H1 (cell line): Measurements from ENCODE around the gene TSPAN4. TPM values are rescaled to one million over a fixed set of nuclear protein-coding genes. Genes with fewer than 3 reads are reported as not detected.

Experiments
- CTCF ChIA-PET: fragments of 300-600 bp; sonication (Branson Sonifier 250); formaldehyde crosslinking; loops from one replicate; lab custom pipeline; 2021; ENCODE audit not compliant: partially characterized antibody; lab: Charles Lee
- POLR2A ChIA-PET: fragments of 300-600 bp; sonication (Branson Sonifier 250); formaldehyde crosslinking; loops from one replicate; lab custom pipeline; 2021; ENCODE audit warnings: inconsistent platforms; ENCODE audit not compliant: partially characterized antibody; lab: Charles Lee
- DNase-seq, 2 experiments: peaks; one replicate each; pipeline versions ENCODE4 v3.0.0 to v3.0.0-alpha.2; 2010 to 2022; ENCODE audit warnings: low spot score in 2 of 2, low read depth in 1 of 2, mixed read lengths in 1 of 2
- FAIRE-seq: peaks from 2 replicates; lab custom pipeline; 2011; peaks lifted over from hg19 to GRCh38; lab: Jason Lieb, UNC
- H2AFZ ChIP-seq: 2 replicates; pipeline ENCODE4 v1.8.1; 2012; ENCODE audit warnings: low read length, inconsistent platforms
- H2AK5ac ChIP-seq: 2 replicates; pipeline ENCODE4 v1.6.1; 2013; ENCODE audit warnings: low read depth, low read length
- H2BK120ac ChIP-seq: replicated peaks from 2 replicates; pipeline ENCODE3; 2013; ENCODE audit warnings: low read depth, low read length, inconsistent platforms
- H2BK12ac ChIP-seq: 2 replicates; pipeline ENCODE4 v1.6.1; 2013; ENCODE audit warnings: low read depth, low read length
- H2BK15ac ChIP-seq: 2 replicates; pipeline ENCODE4 v1.6.1; 2013; ENCODE audit warnings: low read length
- H2BK20ac ChIP-seq: 2 replicates; pipeline ENCODE4 v1.6.1; 2013; ENCODE audit warnings: low read length
- H2BK5ac ChIP-seq: 2 replicates; pipeline ENCODE4 v1.6.1; 2013; ENCODE audit warnings: low read depth, low read length
- H3K14ac ChIP-seq: 2 replicates; pipeline ENCODE4 v1.6.1; 2013; ENCODE audit warnings: inconsistent platforms; ENCODE audit not compliant: insufficient read length
- H3K18ac ChIP-seq: 2 replicates; pipeline ENCODE4 v1.6.1; 2013; ENCODE audit warnings: low read length; ENCODE audit errors: extremely low read depth
- H3K23ac ChIP-seq: 2 replicates; pipeline ENCODE4 v1.6.1; 2013; ENCODE audit warnings: inconsistent platforms; ENCODE audit not compliant: insufficient read length
- H3K23me2 ChIP-seq: 2 replicates; pipeline ENCODE4 v1.6.1; 2013; ENCODE audit warnings: low read depth, low read length
- H3K27ac ChIP-seq: 2 replicates; pipeline ENCODE4 v1.6.1; 2011; ENCODE audit warnings: low read depth, low read length, inconsistent platforms
- H3K27me3 ChIP-seq, 4 experiments: replicated peaks in 1 of 4; 1 replicate in 1 of 4; 2 replicates in 3 of 4; pipeline versions ENCODE4 v1.6.1 to v1.8.1; 2011 to 2013; ENCODE audit warnings: low read length in 3 of 4, mild to moderate bottlenecking in 3 of 4, inconsistent platforms in 2 of 4, mixed read lengths in 2 of 4, moderate library complexity in 1 of 4; ENCODE audit not compliant: control insufficient read depth in 3 of 4, insufficient read depth in 3 of 4; ENCODE audit errors: extremely low read depth in 1 of 4
- H3K36me3 ChIP-seq, 4 experiments: 2 replicates each; pipeline versions ENCODE4 v1.6.1 to v1.8.1; 2011 to 2013; ENCODE audit warnings: mild to moderate bottlenecking in 4 of 4, low read length in 3 of 4, moderate library complexity in 2 of 4, control low read depth in 1 of 4, inconsistent platforms in 1 of 4; ENCODE audit not compliant: insufficient read depth in 4 of 4, control insufficient read depth in 2 of 4
- H3K4ac ChIP-seq: replicated peaks from 2 replicates; pipeline ENCODE3; 2013; ENCODE audit warnings: low read length, low read depth, mixed read lengths, inconsistent platforms; ENCODE audit not compliant: insufficient read length
- H3K4me1 ChIP-seq, 4 experiments: replicated peaks in 1 of 4; 1 replicate in 1 of 4; 2 replicates in 3 of 4; pipeline versions ENCODE4 v1.6.1 to v1.8.1; 2011 to 2013; ENCODE audit warnings: low read length in 3 of 4, inconsistent platforms in 2 of 4, mixed read lengths in 1 of 4; ENCODE audit not compliant: insufficient read depth in 4 of 4, control insufficient read depth in 3 of 4
- H3K4me2 ChIP-seq, 2 experiments: 2 replicates each; pipeline versions ENCODE4 v1.6.1 to v1.8.1; 2011 to 2013; ENCODE audit warnings: low read depth in 2 of 2, low read length in 2 of 2, control low read depth in 1 of 2, inconsistent platforms in 1 of 2, mild to moderate bottlenecking in 1 of 2; ENCODE audit not compliant: insufficient read depth in 1 of 2
- H3K4me3 ChIP-seq, 4 experiments: fragments of 200-600, 300-600 bp in 1 of 4; sonication (generic), shearing (Covaris generic), sonication (Bioruptor Twin) in 1 of 4; 2 replicates each; pipeline versions ENCODE4 v1.5.1 to v1.8.1; 2011 to 2016; ENCODE audit warnings: low read length in 4 of 4, low read depth in 3 of 4, control low read depth in 2 of 4, inconsistent platforms in 2 of 4, mild to moderate bottlenecking in 2 of 4, mixed read lengths in 1 of 4, moderate library complexity in 1 of 4; ENCODE audit not compliant: insufficient read depth in 2 of 4; ENCODE audit errors: extremely low read depth in 1 of 4
- H3K56ac ChIP-seq: replicated peaks from 2 replicates; pipeline ENCODE3; 2013; ENCODE audit warnings: low read depth, mild to moderate bottlenecking, mixed read lengths, low read length, inconsistent platforms; ENCODE audit not compliant: insufficient read length
- H3K79me1 ChIP-seq: 2 replicates; pipeline ENCODE4 v1.6.1; 2013; ENCODE audit warnings: low read depth, low read length, control low read depth
- H3K79me2 ChIP-seq, 2 experiments: 2 replicates each; pipeline versions ENCODE4 v1.6.1 to v1.8.1; 2012 to 2013; ENCODE audit warnings: low read length in 2 of 2, mild to moderate bottlenecking in 2 of 2, inconsistent platforms in 1 of 2; ENCODE audit not compliant: insufficient read depth in 2 of 2, control insufficient read depth in 1 of 2
- H3K9ac ChIP-seq, 4 experiments: replicated peaks in 1 of 4; 1 replicate in 1 of 4; 2 replicates in 3 of 4; pipeline versions ENCODE4 v1.6.1 to v1.8.1; 2011 to 2013; ENCODE audit warnings: low read depth in 3 of 4, low read length in 3 of 4, control low read depth in 2 of 4, mild to moderate bottlenecking in 2 of 4, moderate library complexity in 2 of 4, inconsistent platforms in 1 of 4; ENCODE audit errors: extremely low read depth in 1 of 4
- H3K9me3 ChIP-seq, 2 experiments: 2 replicates each; pipeline versions ENCODE4 v1.6.1 to v1.8.1; 2012 to 2013; ENCODE audit warnings: mild to moderate bottlenecking in 2 of 2, moderate library complexity in 2 of 2, control low read depth in 1 of 2, inconsistent platforms in 1 of 2, low read depth in 1 of 2, low read length in 1 of 2, mixed read lengths in 1 of 2; ENCODE audit not compliant: insufficient read depth in 2 of 2
- H4K20me1 ChIP-seq, 2 experiments: replicated peaks in 1 of 2; 2 replicates each; pipeline versions ENCODE3 to v1.8.1; 2011 to 2013; ENCODE audit warnings: inconsistent platforms in 2 of 2, low read length in 2 of 2, mild to moderate bottlenecking in 1 of 2; ENCODE audit not compliant: insufficient read depth in 2 of 2, control insufficient read depth in 1 of 2
- H4K5ac ChIP-seq: 2 replicates; pipeline ENCODE4 v1.6.1; 2013; ENCODE audit warnings: low read length, low read depth, mixed read lengths, inconsistent platforms; ENCODE audit not compliant: insufficient read length
- H4K8ac ChIP-seq: 2 replicates; pipeline ENCODE4 v1.8.0; 2013; ENCODE audit warnings: mild to moderate bottlenecking, moderate library complexity, low read length, inconsistent platforms; ENCODE audit not compliant: insufficient read depth; ENCODE audit errors: extremely low read depth
- H4K91ac ChIP-seq: replicated peaks from 2 replicates; pipeline ENCODE3; 2013; ENCODE audit warnings: low read length, mixed read lengths, inconsistent platforms; ENCODE audit not compliant: insufficient read length
- CBX5 ChIP-seq: fragments of 300-800, 300-1000 bp; sonication (generic); IDR thresholded peaks from 2 replicates; pipeline ENCODE4 v1.7.1; 2016; ENCODE audit warnings: antibody characterized with exemption, low read length, low read depth
- POLR2AphosphoS5 ChIP-seq: IDR thresholded peaks from 2 replicates; pipeline ENCODE4 v1.6.1; 2011; ENCODE audit warnings: low read depth, low read length
- RBBP5 ChIP-seq: IDR thresholded peaks from 2 replicates; pipeline ENCODE4 v1.7.1; 2012; ENCODE audit warnings: low read depth, mild to moderate bottlenecking, inconsistent platforms, low read length, moderate library complexity, borderline replicate concordance
- RXRA ChIP-seq: IDR thresholded peaks from 2 replicates; pipeline ENCODE4 v1.6.1; 2011; ENCODE audit warnings: low read depth, mild to moderate bottlenecking, low read length, moderate library complexity; ENCODE audit not compliant: insufficient read depth
- WGBS, 2 experiments: shearing (Covaris generic) in 1 of 2; methylation state at CpG; one replicate each; pipeline versions ENCODE4 v1.1.6 to v1.1.7; 2013 to 2015; ENCODE audit warnings: low lambda C conversion rate in 2 of 2, mixed read lengths in 2 of 2, inconsistent platforms in 1 of 2, low coverage in 1 of 2, missing lambda C conversion rate in 1 of 2; ENCODE audit not compliant: insufficient replicate concordance in 2 of 2, insufficient coverage in 1 of 2, insufficient read length in 1 of 2; ENCODE audit errors: extremely low coverage in 1 of 2, missing lambda C conversion rate in 1 of 2; 5-methylcytosine and 5-hydroxymethylcytosine counted together
- polyA plus RNA-seq, 7 experiments: library from polyadenylated mRNA; depleted of rRNA in 3 of 7; stranded (reverse) in 5 of 7; unstranded in 2 of 7; fragments of >200 nt in 5 of 7; fragments of 200-250 nt in 2 of 7; gene quantifications; 1 replicate in 5 of 7; 2 replicates in 1 of 7; 4 replicates in 1 of 7; pipeline versions ENCODE4 v1.2.1 to v1.2.3, GENCODE V29; 2011 to 2013; ENCODE audit warnings: missing spikeins in 2 of 7, mixed read lengths in 2 of 7
- total RNA-seq: library from RNA; stranded (reverse); fragmentation: NEBNext Ultra II Directional; extraction: Animal tissue kit (Norgen Biotek cat#: 25700); gene quantifications from 2 replicates; pipeline ENCODE4 v1.2.1, GENCODE V29; 2021
- TF ChIP-seq, protein P1 (sequence below): IDR thresholded peaks from 2 replicates; pipeline ENCODE4 v1.6.1; 2011; ENCODE audit warnings: low read depth, mild to moderate bottlenecking, low read length; ENCODE audit not compliant: insufficient read depth

Gene TSPAN4
- total and polyA plus RNA-seq, 2 of the 8 experiments (the other 6 are each of a cell fraction or from before 2014, with no cell fraction given) = 74.1 to 145 TPM

DNA sequence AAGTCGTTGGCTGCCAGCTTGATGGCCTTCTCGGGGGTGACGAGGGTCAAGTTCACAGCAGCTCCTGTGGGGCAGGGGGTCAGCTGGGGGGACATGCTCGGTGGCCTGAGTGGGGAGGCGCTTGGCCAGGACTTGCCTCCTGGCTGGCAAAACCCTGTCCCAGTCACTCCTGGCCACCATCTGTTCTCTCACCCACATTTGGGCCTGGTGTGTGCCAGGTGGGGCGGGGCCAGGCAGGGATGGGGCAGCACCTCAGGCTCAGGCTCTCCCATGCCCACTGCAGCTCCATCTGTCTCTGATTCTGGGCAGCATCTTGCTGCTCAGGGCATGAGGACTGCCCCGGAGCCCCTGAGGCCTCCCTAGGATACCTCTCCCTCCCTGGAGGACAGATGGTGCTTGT lies 49.1 kb upstream of the TSPAN4 start:
- Histone ChIP-seq H3K4me1 (peaks cover 4 to 34% (median 24%) of the 10 kb centered on the region in 4 experiments), H3K4me3 (no peak overlapping the region), H3K18ac (no peak overlapping the region), H2BK12ac (no peak overlapping the region), H2BK120ac (no peak overlapping the region), H3K23ac (no peak overlapping the region), H2BK20ac (no peak overlapping the region), H2AK5ac (no peak overlapping the region), H2BK15ac (no peak overlapping the region), H3K9me3 (no peaks in the 10 kb centered on the region), H3K79me1 (0 out of 2 replicates have a peak, but pooled peaks cover 7% of the 10 kb centered on the region), H3K23me2 (peaks cover 7% of the 10 kb centered on the region), H3K4ac (no peak overlapping the region), H4K5ac (no peak overlapping the region), H2AFZ (no peak overlapping the region), H3K4me2 (no peak overlapping the region), H3K36me3 (peaks cover 0 to 12% (median 0%) of the 10 kb centered on the region in 4 experiments; a peak in 3 of 8 replicates), H3K56ac (no peak overlapping the region), H3K27me3 (no peaks in the 10 kb centered on the region), H3K14ac (no peak overlapping the region), H4K91ac (no peak overlapping the region), H3K9ac (no peak overlapping the region), H2BK5ac (no peak overlapping the region), H4K20me1 (peaks cover 2 to 12% of the 10 kb centered on the region in 2 experiments), H4K8ac (no peak overlapping the region), H3K27ac (no peak overlapping the region), H3K79me2 (peaks cover 0 to 5% of the 10 kb centered on the region in 2 experiments; a peak in 1 of 4 replicates)
- POLR2A ChIA-PET = interaction anchor here (0.6 to 53.0 kb wide), 2 partner anchors 11 to 37 kb away, joined by 3 to 1917 read pairs; partner anchors contain the start of genes CD151, CRACR2B, PNPLA2 and POLR2L
- FAIRE-seq = no peak
- 82% methylated on average over 7 of the region's 7 CpGs; no CpG with 5 or more reads in 1 of the 2 experiments for WGBS, 2 experiments
- CTCF ChIA-PET = interaction anchor here (1.0 to 2.2 kb wide), 2 partner anchors 10 to 18 kb away, joined by 3 to 10 read pairs; no protein-coding TSS in a partner anchor
- no peak for DNase-seq
- TF ChIP-seq RBBP5 (no peak), RXRA (no peak), CBX5 (no peak), POLR2AphosphoS5 (no peak)
- TF ChIP-seq, protein P1, sequence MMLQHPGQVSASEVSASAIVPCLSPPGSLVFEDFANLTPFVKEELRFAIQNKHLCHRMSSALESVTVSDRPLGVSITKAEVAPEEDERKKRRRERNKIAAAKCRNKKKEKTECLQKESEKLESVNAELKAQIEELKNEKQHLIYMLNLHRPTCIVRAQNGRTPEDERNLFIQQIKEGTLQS = no peak
